Hepatocyte (in vitro differentiated cells): ENCODE results near the gene PDE1C.

ENCODE experiments used
- EZH2phosphoT487 ChIP-seq: fragments of 200-600 bp; sonication (generic); IDR thresholded peaks from one replicate; pipeline ENCODE4 v1.6.1; 2018; ENCODE audit warnings: antibody characterized with exemption, mild to moderate bottlenecking, low read depth, moderate library complexity; ENCODE audit not compliant: unreplicated experiment, severe bottlenecking
- TF ChIP-seq, protein P1 (sequence below): fragments of 200-600 bp; sonication (generic); IDR thresholded peaks from 2 replicates; pipeline ENCODE4 v1.5.1; 2016; ENCODE audit warnings: antibody characterized with exemption, mild to moderate bottlenecking; ENCODE audit not compliant: poor library complexity

DNA sequence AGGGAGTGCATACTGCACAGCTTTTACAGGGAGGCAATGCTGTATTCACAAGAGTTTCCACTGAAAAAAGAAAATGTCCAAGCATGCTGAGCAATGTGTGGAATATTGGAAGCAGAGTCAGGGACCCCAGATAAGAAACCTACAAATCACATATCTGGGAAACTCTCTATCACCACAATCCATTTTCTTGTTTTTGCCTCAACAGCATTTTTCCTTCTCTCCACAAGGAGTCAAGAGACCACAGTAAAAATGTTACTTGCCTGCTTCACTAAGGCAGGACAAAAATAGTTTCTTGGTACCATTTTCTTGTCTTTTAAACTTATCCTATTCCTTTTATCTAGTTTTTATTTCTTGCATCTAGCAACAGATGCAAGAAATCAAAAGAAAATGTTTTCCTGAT, 19.5 kb upstream of the PDE1C start:
- TF ChIP-seq, protein P1, sequence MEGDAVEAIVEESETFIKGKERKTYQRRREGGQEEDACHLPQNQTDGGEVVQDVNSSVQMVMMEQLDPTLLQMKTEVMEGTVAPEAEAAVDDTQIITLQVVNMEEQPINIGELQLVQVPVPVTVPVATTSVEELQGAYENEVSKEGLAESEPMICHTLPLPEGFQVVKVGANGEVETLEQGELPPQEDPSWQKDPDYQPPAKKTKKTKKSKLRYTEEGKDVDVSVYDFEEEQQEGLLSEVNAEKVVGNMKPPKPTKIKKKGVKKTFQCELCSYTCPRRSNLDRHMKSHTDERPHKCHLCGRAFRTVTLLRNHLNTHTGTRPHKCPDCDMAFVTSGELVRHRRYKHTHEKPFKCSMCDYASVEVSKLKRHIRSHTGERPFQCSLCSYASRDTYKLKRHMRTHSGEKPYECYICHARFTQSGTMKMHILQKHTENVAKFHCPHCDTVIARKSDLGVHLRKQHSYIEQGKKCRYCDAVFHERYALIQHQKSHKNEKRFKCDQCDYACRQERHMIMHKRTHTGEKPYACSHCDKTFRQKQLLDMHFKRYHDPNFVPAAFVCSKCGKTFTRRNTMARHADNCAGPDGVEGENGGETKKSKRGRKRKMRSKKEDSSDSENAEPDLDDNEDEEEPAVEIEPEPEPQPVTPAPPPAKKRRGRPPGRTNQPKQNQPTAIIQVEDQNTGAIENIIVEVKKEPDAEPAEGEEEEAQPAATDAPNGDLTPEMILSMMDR: no peak
- TF ChIP-seq EZH2phosphoT487: no peak
